NCI-H446 (cell line): ENCODE data around the gene SUSD2.
"Not testable (repeated sequence)": the region's sequence is repeated elsewhere in the genome, so short reads cannot be mapped to it uniquely, and the experiment has no call there.

Experiments
- DNase-seq, 2 experiments: peaks; one replicate each; lab custom pipeline; 2025; lab: John Stamatoyannopoulos, UW

SUSD2 gene

DNA sequence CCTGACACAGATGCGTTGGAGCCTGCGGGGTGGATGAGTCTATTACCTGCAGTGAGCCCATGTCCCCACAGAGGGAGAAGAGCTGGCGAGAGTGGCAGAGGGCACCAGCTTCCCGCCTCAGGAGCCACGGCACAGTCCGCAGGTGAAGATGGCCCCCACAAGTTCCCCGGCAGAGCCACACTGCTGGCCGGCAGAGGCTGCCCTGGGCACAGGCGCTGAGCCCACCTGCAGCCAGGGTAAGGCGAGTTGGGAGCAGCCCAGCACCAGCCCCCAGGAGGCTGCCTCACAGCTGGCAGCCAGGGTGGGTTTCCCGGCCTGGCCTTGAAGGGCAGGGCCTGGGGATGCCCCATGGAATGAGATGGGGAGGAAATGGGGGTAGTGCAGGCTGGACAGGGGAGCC, 5.2 kb upstream of the SUSD2 start:
- DNase-seq, result no peak

DNA sequence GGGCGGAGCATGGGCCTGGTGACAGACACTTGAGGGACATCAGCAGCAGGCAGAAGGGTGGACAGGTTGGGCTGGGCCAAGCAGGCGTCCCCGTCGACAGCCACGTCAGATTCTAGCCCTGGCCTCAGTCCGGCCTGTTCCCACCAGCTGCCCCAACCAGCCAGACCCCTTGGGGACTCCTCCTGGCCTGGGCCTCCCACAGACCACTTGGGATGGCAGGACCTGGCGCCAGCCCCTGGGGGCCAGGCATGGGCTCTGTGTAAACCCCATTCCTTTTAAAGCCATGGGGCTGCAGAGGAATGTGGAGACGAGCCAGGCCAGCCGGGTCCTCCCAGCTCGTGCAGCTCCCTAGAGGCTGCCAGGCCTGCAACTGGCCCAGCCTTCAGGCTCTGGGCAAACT, 4.7 kb upstream of the SUSD2 start:
- DNase-seq, result no peak

DNA sequence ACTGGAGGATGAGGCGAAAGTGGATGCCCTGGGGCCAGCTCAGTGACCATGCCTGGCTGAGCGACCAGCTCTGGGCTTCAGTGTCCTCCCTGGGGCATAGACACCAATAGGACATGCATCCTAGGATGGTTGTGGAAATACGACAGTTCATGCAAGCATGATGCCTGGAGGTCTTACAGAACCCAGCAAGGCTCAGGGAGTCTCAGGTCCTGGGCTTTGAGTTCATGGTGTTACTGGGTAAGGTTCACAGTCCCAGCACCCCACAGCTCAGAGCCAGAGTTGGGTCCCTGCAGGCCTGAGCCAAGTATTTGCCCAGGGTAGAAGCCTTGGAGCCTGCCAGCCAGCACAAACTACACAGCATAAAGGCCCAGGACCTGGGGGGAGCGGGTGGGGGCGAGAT, 4.2 kb upstream of the SUSD2 start:
- DNase-seq, result no peak

DNA sequence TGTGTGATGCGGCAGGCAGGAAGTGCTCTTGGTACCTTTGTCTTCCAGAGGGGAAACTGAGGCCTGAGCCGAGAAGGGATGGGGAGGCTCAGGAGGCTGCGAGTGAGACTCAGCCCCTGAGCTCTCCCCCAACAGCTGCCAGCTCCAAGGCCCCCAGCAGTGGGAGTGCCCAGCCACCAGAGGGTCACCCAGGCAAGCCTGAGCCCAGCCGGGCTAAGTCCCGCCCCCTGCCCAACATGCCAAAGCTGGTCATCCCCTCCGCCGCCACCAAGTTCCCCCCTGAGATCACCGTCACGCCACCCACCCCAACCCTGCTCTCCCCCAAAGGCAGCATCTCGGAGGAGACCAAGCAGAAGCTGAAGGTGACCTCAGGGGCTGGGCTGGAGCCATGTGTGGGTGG, 3.8 kb upstream of the SUSD2 start:
- DNase-seq, result no peak

DNA sequence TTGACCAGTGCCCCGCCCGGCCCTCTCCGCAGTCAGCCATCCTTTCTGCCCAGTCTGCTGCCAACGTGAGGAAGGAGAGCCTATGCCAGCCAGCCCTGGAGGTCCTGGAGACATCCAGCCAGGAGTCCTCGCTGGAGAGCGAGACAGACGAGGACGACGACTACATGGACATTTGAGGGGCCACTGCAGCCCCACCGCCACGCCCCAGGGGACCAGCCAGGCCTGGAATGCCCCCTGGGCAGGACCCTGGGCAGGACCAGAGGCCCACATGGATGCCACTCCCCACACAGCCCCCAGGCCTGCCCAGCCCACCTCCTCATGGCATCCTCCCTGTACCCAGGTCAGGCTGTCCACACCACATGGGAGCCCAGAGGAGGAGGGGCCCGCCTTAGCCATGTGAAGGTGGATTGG, 3.3 kb upstream of the SUSD2 start:
- no peak for DNase-seq

DNA sequence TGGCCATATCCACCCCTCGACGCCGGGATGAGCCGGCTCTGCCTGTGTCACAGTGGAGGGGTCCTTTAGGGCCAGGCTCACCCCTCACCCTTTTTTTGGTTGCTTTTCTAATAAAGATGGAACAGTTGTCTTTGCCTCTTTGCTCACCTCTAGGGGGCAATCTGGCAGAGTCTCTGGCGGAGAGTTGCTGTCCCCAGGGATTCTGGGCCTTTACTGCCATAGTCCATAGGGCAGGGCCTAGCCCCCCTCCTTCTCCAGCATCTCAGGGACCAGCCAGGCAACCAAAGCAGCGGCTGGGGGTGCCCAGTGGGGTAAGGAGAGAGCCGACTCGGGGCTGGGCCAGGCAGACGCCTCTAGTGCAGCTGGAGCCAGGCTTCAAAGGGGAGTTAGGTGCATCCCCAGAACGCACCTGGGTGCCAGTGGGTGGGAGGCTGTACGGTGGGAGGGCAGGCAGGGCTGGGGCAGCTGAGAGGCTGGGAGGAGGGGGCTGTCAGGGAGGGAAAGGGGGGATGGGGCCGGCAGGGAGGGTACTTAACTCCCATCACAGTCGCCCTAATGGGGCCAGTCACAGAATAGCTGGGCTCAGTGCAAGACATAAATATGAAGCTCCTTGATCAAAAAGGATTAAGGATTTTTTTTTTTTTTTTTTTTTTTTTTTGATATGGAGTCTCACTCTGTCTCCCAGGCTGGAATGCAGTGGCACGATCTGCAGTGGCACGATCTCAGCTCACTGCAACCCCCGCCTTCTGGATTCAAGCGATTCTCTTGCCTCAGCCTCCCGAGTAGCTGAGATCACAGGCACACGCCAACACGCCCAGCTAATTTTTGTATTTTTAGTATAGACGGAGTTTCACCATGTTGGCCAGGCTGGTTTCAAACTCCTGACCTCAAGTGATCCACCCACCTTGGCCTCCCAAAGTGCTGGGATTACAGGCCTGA, 2.5 kb upstream of the SUSD2 start:
- DNase-seq, result no peak

DNA sequence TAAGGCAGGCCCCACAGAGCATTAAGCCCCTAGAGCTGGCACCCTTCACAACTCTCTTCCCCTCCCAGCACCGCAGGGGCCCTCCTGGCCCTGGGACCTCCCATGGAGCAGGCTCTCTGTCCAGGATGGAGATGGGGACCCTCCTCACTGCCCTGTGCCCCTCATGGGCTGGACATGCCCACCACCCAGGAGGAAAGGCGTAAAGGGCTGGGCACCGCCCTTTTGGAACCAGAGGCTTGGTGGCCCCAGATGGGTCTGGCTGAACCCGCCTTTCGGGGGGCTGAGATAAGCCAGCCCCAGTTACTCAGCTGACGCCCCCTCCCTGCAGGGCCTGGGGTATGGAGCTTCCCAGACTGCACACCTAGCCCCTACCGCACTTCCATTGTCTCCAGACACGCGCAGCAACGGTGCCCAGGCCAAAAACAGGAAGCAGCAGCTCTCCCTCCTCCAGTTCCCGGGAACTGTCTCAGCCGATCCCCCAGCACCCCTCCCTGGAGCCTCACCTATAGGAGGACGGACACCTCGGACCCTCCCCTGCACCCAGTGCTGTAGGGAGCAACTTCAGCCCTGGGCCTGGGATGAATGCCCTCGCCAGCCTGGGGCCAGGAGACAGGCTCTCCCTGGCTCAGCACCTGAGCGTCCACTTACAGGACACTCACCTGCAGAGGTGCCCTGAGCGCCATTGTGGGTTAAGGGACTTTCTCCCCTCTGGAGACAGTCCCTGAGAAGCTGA, 1.6 kb upstream of the SUSD2 start:
- DNase-seq, result no peak

DNA sequence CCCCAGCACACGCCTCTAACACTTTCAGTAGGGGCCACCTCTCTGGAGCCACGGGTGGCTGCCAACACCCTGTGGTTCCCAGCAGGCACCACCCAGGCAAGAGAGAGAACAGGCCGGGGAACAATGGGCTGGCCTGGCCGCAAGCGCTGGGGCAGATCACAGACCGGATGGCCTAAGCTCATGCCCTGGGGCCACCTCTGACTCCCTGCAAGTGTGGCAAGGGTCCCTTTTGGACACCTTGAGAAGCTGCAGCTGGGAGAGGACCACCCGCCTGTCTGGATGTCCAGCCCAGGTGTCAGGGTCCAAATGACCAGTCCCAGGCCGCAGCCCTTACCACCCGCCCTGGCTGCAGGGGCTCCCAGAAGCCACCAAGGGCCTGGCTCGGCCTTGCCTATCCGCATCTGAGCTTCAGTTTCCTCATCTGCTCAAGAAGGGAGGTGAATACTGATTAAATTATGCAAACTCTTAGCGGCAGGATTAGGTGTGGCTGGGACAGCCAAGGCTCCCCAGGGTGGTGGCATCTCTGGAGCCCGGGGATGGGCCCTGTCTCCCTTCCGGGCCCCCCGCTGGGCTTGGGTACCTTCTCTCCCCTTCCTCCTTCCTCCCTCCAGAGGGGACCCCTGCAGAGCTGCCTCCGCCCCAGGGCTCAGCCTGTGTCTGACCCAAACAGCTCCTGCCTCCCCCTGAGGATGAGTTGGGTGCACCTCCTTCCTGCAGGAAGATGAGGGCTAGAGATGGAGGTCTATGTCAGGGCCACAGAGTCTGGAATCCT, 785 bp upstream of the SUSD2 start:
- DNase-seq, result no peak

DNA sequence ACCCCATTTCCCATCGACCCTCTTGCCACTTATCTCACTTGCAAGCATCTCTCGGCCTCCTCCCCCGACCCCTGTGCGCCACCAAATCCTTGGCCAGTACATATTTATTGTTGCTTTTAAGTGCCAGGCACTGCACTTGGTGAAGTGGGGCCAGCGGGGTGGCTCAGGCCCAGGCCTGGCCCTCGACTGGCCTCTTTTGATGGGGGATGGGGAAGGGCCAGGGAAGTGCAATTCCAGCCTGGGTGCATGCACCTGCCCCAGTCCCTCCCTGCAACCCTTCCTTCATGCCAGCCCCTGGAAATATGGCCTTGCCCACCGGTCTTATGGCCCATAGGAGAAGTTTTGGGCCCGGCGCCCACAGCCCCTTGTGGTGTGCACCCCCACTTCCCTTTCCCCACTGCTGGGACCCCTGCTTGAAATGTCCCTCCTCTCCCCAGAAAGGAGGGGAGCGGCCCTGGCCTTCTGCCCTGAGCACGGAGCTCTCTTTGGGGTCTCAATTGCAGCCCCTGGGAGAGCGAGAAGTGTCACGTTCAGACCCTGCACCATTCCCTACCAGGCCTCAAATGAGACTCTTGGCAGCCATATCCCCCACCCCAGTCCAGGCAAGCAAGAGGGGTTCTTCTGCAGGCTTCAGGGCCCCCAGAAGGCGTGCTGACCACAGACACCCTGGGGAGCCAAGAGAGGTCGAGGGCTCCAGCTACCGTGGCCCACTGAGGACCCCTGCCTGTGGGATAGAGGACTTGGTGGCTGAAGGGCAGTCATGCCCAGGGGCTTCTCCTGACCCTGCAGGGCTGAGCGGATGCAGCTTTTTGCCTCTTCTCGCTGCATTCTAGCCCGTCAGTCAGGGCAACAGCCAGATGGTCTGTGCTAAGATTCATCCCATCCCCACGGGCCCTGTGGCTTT, 961 bp downstream of the SUSD2 start:
- peak in 1 of 2 experiments; percentile 26 for DNase-seq

DNA sequence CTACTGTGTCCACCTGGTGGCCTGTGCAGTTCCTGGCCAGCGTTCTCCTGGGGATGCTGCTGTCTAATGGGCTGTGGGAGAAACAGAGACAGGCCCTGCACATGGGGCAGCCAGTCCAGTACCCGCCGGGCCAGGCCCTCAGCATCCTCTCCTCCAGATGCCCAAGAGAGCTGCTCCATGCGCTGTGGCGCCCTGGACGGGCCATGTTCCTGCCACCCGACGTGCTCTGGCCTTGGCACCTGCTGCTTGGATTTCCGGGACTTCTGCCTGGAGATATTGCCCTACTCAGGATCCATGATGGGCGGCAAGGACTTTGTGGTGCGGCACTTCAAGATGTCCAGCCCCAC, 1.6 kb downstream of the SUSD2 start:
- DNase-seq, result not testable (repeated sequence)

DNA sequence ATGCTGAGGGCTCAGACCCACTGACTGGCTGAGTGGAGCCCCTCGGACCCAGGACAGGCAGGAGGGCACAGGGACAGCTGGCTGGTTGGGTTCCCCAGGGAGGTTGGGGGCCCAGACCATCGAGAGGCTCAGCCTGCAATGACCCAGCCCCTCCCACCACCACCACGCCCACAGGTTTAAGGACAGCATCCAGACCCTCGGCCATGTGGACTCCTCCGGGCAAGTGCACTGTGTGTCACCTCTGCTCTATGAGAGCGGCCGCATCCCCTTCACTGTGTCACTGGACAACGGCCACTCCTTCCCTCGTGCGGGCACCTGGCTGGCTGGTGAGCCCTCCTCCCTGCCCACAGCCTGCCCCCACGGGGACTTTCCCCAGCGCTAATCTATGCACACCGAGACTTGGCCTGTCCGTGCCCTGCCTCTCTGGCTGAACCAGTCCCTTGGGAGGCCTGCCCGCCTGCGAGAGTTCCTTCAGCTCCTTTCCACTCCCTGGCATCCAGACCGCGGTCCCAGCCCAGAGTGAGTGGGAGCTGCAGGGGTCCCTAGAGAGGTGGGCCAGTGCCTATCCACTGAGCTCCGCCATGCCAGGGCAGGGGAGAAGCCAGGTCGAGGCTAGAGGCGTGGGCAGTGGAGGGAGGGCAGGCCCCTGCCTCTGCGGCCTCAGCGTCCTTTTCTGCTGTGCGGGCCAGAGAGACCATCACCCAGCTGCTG, 2.2 kb downstream of the SUSD2 start:
- DNase-seq, result no peak

DNA sequence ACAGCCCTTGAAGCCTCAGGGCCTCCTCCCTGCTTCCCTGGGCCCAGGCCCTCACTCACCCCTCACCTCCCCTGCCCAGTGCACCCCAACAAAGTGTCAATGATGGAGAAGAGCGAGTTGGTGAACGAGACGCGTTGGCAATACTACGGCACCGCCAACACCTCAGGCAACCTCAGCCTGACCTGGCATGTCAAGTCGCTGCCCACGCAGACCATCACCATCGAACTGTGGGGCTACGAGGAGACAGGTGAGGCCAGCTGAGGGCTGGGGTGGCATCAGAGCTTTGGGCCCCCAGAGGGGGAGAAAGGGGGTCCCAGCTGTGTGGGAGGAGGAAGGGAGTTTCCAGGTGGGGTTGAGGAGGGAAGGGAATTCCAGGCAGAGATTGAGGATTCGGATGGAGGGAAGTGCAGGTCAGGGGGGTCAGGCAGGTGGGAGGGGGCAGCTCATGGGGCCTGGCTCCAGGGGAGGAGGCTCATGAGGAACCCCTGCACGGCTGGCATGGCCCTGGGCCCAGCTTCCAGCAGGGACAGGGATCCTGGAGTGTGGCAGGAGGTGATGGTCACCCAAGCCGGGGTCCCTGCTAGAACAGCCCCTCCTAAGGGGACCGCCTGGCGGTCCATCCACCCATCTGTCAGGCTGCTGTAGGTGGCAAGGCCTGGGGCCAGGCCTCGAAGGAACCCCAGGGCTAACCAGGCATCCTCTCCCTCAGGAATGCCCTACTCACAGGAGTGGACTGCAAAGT, 2.9 kb downstream of the SUSD2 start:
- DNase-seq, result no peak

DNA sequence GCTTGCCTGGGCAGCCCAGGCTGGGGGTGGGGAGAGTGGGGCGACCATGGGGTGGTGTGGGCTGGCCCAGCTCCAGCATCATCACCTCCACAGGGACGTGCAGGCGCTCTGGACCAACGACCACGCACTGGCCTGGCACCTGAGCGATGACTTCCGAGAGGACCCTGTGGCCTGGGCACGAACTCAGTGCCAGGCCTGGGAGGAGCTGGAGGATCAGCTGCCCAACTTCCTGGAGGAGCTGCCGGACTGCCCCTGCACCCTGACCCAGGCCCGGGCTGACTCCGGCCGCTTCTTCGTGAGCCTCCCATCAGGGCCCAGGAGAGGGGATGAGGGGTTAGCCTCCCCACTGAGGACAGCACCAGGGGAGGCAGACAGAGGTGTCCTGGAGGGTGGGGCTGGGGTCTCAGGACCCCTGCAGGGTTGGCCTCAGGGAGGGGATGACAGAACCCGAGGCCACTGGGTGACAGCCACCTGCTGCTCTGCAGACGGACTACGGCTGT, 3.8 kb downstream of the SUSD2 start:
- no peak for DNase-seq

DNA sequence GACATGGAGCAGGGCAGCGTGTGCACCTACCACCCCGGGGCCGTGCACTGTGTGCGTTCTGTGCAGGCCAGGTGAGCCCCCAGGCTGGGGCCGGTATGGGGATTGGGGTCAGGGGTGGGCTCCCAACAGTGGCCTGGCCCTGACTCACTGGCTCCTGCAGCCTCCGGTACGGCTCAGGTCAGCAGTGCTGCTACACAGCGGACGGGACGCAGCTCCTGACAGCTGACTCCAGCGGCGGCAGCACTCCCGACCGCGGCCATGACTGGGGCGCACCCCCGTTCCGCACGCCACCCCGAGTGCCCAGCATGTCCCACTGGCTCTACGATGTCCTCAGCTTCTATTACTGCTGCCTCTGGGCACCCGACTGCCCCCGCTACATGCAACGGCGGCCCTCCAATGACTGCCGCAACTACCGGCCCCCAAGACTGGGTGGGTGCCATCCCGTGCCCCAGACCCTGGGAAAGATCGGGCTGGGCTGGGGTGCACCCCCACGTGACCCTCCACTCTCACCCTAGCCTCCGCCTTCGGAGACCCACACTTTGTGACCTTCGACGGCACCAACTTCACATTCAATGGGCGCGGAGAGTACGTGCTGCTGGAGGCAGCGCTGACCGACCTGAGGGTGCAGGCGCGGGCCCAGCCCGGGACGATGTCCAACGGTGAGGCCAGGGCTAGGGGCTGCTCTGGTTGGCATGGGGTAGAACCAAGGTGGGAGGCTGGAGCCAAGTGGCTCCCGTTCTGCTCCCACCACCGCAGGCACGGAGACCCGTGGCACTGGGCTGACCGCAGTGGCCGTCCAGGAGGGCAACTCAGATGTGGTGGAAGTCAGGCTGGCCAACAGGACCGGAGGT, 4.4 kb downstream of the SUSD2 start:
- DNase-seq, result no peak

DNA sequence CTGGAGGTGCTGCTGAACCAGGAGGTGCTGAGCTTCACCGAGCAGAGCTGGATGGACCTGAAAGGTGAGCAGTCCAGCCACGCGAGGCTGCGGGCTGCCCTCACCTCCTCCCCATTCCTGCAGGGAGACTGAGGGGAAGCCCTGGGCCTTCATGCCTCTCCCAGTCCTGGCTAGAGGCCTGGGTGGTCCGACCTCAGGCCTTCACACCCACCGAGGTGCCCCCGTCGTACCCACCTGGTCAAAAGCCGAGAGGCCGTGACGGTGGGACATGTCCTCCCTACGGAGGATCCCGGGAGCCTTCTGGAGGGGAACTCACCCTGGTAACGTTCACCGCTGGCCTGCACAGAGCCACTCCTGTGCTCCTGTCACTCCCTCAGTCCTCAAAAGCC, 5.1 kb downstream of the SUSD2 start:
- DNase-seq, result no peak

DNA sequence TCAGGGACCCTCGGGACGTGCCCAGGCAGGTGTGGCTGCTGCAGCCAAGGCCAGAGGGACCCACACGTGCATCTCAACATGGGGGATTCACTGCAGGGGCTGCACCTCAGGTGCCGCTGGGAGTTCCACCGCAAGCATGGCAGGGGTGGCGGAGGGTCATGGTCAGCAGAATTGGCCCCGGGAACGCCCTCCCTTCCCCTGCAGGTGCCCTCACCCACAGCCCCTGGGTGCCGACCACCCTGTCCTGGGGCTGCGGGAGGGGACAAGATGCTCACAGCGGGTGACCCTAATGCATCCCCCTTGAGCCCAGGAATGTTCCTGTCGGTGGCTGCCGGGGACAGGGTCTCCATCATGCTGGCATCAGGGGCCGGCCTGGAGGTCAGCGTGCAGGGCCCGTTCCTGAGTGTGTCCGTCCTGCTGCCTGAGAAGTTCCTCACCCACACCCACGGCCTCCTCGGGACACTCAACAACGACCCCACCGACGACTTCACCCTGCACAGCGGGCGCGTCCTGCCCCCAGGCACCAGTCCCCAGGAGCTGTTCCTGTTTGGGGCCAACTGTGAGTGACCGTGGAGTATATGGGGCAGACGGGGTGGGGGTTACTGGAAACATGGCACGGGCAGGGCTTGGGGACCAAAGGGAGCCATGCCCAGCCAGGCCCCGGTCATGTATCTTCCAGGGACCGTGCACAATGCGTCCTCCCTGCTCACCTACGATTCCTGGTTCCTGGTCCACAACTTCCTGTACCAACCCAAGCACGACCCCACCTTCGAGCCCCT, 5.8 kb downstream of the SUSD2 start:
- DNase-seq, result no peak

DNA sequence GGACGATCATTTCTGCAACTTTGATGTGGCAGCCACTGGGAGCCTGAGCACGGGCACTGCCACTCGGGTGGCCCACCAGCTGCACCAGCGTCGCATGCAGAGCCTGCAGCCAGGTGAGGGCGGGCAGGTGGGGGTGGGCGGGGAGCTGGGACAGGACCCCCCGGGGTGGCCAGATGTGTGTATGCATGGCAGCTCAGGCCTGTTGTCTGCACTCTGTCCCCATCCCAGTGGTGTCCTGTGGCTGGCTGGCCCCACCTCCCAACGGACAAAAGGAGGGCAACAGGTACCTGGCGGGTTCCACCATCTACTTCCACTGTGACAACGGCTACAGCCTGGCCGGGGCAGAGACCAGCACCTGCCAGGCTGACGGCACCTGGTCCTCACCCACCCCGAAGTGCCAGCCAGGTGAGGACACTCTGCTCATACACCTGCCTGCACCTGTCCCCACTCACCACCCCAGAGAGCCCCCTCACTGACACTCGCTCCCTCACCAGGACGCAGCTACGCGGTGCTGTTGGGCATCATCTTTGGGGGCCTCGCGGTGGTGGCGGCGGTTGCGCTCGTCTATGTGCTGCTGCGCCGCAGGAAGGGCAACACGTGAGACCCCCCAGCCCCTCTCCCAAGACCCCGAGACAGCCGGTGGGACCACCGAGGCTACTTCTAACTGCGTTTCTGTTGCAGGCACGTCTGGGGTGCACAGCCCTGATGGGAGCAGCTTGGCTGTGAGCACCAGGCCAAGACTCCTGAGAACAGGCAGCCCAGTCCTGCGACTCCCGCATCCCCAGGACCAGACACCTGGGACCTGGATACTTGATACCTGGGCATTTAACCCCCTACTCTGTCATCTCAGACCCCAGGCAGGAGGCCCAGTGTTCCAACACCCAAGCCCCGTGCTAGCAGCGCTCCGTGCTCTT, 6.7 kb downstream of the SUSD2 start:
- DNase-seq, result no peak
